NCI-H226 (cell line): ENCODE results near the gene KRT84.

ENCODE experiments used
- DNase-seq: peaks from one replicate; pipeline ENCODE4 v3.0.0-alpha.2; 2015

The KRT84 gene

DNA sequence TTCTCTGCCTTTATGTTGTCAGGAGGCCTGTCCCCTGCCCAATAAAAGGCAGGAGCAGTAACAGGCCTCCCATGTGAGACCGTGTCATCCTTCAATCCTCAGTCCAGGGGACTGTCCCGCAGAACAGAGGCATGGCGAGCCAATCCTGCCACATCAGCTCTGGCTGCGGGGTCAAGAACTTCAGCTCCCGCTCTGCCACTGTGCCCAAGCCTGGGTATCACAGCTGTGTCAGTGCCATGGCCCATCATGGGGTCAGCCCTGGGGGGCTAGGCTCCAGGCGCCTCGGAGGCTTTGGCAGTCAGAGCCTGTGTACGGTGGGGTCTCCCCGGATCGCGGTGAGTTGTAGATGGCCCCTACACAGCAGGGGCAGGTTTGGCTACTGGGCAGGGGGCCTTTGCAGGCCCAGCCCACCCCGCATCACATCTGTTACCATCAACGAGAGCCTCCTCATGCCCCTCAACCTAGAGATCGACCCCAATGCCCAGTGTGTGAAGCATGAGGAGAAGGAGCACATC, 44.3 kb downstream of the KRT84 start:
- no peak for DNase-seq

DNA sequence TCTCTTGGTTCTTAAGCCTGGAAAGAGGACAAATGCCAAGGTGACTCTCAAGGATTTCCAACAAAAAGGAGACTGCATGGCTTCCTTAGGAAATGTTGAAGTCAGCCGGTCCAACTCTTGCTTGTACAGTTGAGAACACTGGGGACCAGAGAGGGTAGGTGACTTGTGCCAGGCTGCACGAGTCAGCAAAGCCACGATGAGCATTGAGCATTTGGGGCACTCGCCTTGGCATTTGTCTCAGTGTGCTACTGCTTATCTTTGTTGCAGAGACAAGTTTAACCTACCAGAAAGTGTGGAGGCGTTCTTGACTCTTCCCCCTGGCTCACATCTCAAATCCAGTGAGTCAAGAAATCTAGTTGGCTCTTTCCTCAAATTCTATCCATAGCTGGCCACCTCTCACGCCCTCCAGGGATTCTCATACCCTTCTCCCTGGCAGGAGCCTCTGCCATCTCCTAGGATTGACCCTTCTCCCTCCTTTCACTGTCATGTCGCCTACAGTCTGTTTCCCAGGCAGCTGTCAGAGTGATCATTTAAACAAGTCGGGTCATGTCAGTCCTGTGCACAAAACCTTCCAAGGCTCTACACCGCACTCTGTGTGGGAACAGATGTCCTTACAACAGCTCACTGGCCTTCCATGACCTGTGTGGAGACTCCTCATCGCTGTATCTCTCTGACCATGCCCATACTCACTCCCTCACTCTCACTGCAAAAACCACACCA, 47.1 kb downstream of the KRT84 start:
- no peak for DNase-seq

DNA sequence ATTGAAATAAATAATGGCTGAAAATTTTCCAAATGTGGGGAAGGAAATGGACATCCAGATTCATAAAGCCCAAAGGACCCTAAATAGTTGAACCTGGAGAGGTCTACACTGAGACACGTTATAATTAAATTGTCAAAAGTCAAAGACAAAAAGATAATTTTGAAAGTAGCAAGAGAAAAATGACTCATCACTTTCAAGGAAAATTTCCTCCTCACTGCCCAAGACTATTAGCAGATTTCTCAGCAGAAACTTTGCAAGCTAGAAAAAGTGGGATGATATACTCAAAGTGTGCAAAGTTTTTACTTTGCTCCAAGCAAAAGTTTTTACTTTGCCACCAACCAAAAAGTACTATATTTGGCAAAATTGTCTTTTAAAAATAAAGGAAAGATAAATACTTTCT, 48.4 kb downstream of the KRT84 start:
- DNase-seq: peak; percentile 58

DNA sequence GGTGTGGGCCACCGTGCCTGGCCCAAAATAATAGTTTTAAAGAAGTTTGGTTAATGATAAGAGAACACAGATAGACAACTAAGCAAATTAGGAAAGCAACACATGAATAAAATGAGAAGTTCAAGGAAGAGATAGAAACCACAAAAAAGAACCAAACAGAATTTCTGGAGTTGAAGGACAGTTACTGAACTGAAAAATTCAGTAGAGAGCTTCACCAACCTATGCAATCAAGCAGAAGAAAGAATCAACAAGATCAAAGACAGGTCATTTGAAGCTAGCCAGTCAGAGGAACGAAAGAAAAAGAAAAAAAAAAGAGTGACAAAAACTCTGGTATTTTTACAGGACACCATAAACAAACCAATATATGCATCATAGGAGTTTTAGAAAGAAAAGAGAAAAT, 48.8 kb downstream of the KRT84 start:
- DNase-seq: no peak

DNA sequence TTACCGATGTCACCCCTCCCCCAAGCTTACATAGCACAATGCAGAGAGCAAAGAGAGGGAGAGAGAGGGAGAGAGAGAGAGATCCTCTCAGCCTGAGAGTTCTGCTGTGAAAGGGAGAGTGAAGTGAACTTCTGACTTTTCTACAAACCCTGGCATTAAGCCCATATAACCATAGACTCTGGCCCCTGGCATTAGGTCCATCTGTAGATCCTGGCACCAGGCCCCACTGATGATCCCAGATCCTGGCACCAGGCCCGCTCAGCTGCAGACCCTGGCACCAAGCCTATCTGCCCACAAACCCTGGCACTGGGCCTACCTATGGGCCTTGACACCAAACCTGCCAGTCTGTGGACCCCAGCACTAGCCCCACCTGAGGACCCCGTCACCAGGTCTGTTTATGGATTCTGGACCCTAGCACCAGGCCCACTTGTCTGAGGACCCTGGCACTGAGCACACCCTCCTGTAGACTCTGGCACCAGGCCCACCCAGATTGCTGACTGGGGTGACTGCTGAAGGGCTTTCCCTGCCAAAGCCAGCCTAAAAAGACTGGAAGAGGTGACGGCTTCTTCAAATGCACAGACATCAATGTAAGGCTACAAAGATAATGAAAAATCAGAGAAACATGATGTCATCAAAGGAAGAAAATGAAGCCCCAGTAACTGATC, 49.7 kb downstream of the KRT84 start:
- peak; percentile 76 for DNase-seq

DNA sequence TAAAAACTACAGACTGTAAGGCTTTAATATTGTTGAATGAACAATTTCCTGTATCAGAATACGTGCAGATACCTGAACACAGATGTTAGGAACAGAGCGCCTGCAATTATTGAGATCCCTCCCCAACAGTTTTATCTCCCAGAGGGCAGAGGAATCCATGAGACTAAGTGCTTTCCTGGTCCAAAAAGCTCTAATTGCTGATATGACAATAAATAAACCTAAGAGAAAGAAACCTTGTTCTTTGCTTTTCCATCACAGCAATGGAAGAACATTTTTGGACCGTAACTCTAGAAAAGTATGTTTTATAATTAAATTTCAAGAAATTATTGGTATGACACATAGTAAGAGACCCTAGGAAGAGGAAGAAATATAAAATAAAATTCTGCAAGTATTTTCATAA, 51.3 kb downstream of the KRT84 start:
- no peak for DNase-seq

DNA sequence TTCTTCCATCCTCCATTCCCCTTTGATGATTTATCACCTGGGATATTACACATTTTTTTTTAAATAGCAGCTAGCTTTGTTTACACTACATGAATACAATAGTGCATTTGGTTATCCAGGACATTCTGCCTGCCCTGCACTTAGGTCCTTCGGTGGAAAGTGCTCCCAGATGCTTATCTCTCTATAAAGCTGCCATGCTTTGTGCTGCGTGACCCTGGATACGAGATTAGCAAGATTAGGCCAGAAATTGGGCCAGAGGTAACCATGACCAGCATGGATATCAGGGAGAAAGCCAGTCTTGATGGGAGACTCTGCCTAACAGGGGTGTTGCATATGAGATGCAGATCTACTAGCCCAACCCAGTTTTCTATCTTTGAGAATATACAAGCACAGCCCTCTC, 52.1 kb downstream of the KRT84 start:
- no peak for DNase-seq

DNA sequence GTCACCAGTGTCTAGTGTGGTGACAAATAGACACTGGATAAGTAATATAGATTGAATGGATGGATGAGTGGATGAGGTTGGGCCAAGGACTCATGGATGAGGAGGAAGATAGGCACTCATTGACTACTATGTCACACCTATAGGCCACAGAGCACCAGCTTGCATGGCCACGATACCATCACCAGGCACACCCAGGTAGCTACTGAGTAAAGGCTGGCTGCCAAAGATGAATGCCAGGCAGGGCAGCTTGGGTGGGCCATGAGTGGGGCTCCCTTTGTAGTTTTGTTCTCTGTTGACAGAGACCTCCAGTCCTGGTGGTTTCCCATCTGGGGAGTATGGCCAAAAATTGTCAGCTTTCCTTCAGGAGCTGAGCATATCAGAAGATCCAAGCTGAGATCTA, 53.1 kb downstream of the KRT84 start:
- DNase-seq: no peak

DNA sequence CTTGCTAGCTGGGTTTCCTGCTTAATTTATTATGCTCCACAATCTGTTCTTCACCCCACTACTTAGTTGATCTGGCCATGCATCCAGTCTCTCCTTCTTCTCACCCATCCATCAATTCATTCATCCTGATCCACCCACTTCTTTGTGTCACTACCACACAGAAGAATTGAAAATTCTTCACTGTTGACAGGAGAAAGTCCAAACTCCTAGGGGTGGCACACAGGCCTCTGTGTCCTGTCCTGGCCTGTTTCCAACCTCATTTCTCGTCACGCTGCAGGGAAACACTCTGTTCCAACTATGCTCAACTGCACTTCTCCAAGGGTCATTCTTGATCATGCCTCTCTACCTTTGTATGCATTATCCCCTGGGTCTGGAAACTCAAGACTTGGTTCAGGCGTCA, 53.6 kb downstream of the KRT84 start:
- DNase-seq: no peak

DNA sequence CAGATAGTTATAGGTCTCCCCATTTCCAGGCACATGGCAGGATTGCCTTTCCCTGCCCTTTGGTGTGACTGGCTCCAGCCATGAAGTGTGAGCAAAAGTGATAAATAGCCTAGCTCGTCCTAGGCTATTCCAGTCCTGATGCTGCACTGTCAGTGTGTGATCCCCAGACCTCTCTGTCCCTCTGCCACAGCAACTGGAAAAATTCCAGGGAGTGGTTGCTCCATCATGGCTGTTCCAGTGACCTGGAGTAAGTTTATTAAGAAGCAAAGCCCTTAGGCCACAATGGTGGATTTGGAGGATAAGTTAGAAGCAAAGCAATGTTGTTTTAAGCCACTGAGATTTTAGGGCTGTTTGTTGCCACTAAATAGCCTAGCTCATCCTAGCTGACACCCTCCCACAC, 54.4 kb downstream of the KRT84 start:
- DNase-seq: no peak

DNA sequence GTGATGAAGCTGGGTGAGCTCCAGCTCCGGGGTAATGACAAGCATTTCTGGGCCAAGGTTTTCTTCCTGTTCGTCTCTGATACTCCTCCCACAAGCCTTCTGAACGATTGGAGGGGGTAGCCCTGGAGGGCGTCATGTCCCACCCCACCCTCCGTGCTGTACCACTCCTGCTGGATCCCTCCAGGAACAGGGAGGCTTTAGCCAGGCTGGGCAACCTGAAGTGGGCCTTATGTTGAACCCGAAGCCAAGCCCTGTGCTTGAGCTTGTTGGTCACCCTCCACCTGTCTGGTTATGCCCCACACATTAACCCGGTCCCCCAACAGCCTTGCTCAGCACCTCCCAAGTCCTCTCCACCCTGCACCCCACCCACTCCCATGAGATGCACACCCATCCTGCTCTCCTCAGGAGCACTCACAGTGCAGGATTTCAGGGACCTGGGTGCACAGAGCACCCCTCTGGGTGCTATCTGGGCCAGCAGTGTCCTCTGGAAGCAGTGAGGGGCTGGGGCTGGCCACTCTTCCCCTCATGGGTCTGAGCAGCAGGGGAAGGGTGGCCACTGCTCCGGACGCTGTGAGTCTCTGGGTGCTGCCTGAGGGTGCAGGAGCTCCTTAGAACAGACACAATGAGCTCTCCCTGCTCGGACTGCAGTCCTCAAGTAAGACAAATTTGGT, 57.5 kb downstream of the KRT84 start:
- no peak for DNase-seq
